Fibroblast of skin of right quadriceps (primary cell): ENCODE results near the gene PAPPA2.

Source experiments
- DNase-seq: peaks from one replicate; pipeline ENCODE4 v3.0.0-alpha.2; 2013

Gene PAPPA2

DNA sequence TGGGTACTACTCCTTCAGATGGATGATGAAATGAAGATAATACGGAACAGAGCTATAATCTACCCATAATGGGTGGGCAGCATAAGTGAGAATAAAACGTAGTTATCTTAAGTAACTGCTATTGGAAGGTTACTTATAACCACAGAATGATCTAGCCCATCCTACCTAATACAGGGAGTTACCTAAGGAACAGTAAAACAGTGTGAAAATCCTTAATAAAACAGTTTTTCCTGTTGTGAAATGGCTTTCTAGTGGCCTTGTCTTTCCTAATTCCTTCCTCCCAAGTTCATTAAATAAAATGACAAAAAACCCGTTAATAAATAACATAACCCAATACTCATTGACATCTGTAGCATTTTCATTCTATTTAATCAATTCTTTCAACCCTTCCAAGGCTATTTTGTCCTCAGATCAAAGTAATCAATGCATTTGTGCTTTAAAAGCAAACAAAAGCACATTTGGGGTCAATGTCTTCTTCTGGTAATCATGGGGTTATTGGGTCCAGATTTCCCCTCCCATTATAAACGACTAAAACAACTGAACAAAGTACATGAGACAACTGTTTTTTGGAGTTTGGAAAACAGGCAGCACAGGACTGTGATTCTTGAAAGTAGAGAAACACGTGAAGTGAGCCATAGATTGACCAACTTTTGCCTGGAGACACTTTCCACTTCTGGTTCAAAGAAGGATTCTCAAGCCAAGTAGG is 42.0 kb downstream of the PAPPA2 start:
- no peak for DNase-seq

- no peak for DNase-seq
Observed at GRCh38 chr1:176512966-176513365, 50.0 kb downstream of the PAPPA2 start.

DNA sequence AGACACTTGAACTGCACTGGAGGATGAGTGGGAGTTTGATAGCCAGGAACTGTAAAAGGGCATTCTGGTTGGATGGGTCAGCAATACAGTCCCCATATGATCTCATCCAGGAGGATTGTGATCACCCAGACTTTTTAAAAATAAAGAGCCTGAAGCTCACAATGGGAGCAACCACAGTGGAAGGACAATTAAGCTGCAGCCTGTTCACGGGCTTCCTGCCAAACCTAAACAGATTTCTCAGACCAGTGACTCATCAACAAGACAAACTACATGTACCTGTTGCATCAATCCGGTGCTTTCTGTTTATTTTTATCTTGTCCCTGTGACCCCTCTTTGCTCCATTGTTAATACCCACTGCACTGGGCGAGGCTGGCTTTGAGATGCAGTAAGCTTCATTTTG is 52.3 kb downstream of the PAPPA2 start:
- peak; percentile 58 for DNase-seq

DNA sequence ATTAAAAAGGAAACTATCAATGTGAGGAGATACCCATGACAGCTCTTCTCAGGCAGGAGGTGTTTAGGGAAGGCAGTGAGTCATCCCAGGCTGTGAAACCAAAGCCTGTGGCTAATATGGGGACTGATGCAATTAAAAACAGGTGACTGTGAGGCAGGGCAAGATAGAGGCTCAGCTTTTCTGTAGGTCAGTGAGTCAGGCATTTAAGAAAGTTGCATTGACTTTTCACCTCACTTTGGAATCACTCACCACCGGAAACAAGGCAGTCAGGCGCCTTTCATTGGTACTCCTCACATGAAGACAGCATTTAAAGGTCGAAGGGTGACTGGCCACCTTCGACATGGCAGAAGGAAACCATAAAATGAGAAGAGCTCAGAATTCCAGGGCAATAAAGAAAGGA is 54.5 kb downstream of the PAPPA2 start:
- peak; percentile 42 for DNase-seq

GRCh38 chr1:176521211-176521610 is 58.2 kb downstream of the PAPPA2 start:
- no peak for DNase-seq

GRCh38 chr1:176522310-176522845 is 59.4 kb downstream of the PAPPA2 start:
- no peak for DNase-seq

DNA sequence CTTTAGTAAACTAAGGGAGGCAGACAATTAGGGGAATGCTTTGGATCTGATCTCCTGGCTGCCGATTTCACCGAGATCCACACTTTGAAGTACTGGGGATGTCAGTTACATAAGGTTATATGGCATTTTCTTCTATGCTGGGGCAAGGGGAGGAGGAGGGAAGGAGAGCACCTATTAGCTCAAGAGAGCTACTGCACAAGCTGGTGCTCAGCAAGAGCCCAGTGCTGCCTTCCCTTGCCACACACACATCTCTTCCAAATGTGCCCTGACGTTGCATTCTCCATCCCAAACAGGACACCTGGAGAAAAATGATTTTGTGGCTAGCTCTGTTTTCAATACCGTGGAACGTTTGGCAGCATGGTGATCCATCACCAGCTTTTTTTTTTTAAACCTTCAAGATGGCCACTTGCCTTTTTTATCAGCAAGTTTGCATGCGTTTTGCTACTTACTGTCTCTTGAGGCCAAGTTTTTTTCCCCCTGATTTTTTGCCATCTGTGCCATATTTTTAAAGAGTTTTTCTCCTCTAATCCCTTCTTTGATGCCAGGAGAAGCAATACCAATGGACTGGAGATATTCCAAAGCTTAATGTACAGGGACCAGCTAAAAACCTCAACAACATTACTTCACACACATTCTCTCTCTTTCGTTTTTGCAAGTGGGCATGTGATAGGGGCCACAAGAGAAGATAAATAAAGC is 66.6 kb downstream of the PAPPA2 start:
- no peak for DNase-seq

GRCh38 chr1:176531036-176531435 is 68.1 kb downstream of the PAPPA2 start:
- DNase-seq, result no peak

- DNase-seq, result no peak
Observed at GRCh38 chr1:176531921-176532897, 69.2 kb downstream of the PAPPA2 start.

DNA sequence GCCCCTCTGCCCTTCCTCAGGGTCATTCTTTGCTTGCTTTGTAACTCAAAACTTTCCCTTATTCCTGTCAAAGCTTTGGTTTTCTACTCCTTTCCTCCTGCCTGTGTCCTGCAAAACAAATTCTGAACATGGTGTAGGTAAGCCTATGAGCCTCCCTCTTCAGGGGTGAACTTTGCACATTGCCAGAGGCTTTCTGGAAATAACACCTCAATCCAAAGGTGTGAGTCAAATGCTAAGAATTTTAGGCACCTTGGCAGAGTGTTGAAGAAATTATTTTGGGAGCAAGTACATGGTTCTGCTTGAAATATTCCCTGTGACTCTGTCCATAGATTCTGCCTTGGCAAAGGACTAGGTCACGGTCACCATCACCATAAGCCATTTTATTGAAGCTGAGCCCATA is 70.0 kb downstream of the PAPPA2 start:
- DNase-seq, result no peak

GRCh38 chr1:176536588-176536987 is 73.6 kb downstream of the PAPPA2 start:
- DNase-seq, result no peak

DNA sequence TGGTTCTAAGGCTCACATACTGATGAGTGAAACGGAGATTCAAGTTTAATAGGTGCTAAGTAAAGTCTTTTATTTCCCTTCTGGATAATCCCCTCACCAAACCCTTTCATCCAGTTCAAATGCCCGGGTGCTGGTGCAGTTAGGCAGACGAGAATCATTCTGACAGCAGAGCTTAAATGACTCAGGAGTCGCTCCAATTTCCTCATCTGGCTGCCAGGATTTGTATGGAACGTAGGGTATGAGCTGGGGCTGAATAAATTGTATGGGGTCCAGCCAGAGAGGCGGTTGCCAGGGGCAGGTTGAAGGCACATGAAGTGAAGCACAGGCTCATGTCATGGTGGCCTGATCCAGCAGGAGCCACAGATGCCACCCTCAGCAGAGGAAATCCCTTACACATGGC is 76.0 kb downstream of the PAPPA2 start:
- no peak for DNase-seq

- DNase-seq, result no peak
Observed at GRCh38 chr1:176540428-176540827, 77.5 kb downstream of the PAPPA2 start.

DNA sequence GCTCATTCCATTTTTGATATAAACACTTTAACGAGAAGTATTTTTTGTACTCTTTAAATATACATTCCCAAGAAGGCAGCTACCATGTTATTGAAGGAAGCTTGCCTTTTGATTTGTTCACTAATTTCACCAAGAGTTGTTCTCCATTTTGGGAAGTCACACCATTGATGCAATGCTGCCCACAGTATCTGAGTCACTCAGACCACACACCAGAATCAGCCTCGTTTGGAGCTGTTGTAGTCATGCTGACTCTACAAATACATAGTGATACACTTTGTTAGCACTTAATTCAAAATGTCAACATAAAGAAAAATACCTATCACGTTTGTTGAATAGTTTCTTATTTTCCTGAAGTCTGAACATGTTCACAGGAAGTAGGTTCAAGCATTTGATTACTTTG is 78.7 kb downstream of the PAPPA2 start:
- peak; percentile 6 for DNase-seq

DNA sequence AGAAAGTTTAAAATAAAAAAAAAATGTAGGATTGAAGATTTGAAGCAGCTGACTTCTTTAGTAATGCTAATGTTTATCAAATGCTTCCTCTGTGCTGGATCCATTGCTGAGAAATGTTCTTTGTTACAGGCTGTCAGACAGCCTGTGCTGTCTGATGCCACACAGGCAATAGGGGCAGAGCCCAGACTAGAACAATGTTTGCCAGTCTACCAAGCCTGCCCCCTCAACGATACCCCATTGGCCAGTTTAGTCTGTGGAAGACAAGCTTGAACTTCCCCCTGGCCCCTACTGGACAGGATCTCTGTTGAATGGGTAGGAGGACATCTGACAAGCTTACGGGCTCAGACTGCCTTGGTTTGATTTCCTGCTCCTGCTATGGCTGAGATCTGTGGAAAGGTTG is 79.4 kb downstream of the PAPPA2 start:
- no peak for DNase-seq

DNA sequence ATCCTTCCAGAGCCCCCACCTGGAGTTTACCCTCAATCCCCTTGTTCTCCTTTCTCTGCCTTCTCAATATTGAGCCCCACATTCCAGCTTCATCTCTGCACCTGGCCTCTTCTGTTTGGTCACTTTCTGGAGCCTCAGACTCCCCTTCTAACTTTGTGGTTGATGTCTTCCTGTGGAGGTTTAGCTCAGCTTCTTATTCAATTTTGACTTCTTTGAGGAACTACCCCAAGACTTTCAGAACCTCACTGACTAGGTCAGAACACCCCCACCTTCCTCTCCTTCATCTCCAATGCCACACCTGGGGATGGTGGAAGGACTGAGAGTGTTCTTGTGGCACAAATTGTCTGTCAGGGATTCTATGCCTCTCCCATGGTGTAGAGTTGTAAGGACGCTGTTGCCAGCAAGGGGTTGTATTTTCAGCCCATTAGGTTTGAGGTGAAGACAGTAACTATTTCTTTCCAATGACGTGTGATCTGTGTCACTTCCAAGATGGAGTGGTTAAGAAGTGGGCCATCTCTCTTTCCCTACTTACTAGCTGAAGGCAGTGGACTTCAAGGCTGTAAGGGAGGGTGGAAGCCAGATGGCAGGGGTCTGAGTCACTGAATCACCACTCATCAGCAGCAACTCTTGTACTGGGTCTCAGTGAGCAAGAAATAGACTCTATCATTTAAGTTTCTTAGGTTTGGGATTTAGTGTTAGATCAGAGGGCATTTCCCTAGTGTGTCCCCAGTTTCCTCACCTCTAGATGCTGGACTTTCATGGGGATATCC is 80.6 kb downstream of the PAPPA2 start:
- no peak for DNase-seq

GRCh38 chr1:176545034-176545639 is 82.2 kb downstream of the PAPPA2 start:
- no peak for DNase-seq

DNA sequence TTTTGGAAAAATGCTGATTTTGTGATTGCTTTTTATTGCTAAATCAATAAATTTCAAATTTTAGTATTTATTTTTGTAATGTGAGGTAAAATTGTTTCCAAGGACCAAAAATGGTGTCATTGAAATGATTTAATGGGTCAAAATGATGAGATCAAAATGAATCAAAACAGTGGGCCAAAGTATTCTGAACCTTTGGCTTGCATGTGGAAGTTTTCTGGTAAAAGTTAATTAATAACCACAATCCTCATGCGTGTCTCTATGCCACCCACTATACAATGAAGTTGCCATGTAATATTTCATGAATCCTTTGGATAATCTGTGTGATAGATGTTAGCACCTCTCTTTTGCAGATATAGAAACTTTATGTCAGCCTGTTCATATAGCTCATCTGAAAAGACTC is 83.8 kb downstream of the PAPPA2 start:
- no peak for DNase-seq

GRCh38 chr1:176551146-176551545 is 88.2 kb downstream of the PAPPA2 start:
- no peak for DNase-seq

- no peak for DNase-seq
Observed at GRCh38 chr1:176552217-176552991, 89.4 kb downstream of the PAPPA2 start.

DNA sequence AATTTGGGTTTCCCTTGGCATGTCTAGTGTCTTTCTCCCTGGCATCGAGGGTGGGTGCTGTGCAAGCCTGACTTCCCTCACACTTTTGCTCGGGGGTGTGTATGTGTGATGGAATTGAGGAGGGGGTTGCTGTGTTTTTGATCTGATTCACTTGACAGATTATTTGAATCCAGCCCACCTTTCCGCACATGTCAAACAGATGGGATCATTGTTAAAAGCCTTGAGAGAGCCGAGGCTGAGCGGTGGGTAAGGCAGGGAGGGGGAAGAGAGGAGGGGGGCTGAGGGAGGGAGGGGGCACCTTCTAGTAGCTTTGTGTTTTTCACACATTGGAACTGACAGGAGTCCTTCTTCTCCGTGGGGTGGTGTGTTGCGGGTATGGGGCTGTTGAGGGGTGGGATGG is 90.0 kb downstream of the PAPPA2 start:
- no peak for DNase-seq
